AG04449 (cell line): ENCODE data around the gene FRRS1.

Experiments used
- CTCF ChIA-PET: fragments of 350-600 bp; formaldehyde crosslinking; extraction: SDS; loops from one replicate; lab custom pipeline; 2021; ENCODE audit warnings: antibody characterized with exemption; lab: Yijun Ruan, JAX
- POLR2A ChIA-PET: fragments of 400-600, 350-600 bp; formaldehyde crosslinking; extraction: SDS; loops from one replicate; lab custom pipeline; 2020; ENCODE audit warnings: antibody characterized with exemption, inconsistent platforms; lab: Yijun Ruan, JAX
- DNase-seq: peaks from one replicate; pipeline ENCODE4 v3.0.0-alpha.2; 2010; ENCODE audit warnings: low read depth, low spot score
- H3K4me3 ChIP-seq: 2 replicates; pipeline ENCODE4 v1.5.1; 2011; ENCODE audit warnings: low read depth, mild to moderate bottlenecking, control low read depth, low read length
- CTCF ChIP-seq: IDR thresholded peaks from one replicate; pipeline ENCODE4 v1.5.1; 2011; ENCODE audit warnings: mild to moderate bottlenecking, moderate library complexity, low read length, control low read depth, inconsistent platforms; ENCODE audit not compliant: insufficient read depth; ENCODE audit errors: missing control alignments

The FRRS1 gene

GRCh38 chr1:99661780-99662179 lies 104.7 kb downstream of the FRRS1 start:
- ChIA-PET CTCF (no interaction called here), POLR2A (no interaction called here)
- TF ChIP-seq CTCF, result no peak
- no peak overlapping the region for H3K4me3 ChIP-seq
- no peak for DNase-seq

- no peak overlapping the region for H3K4me3 ChIP-seq
- DNase-seq, result no peak
- TF ChIP-seq CTCF, result no peak
- POLR2A ChIA-PET, result interaction anchor here (0.6 kb wide), 1 partner anchor 99 kb away, joined by 3 read pairs; no protein-coding TSS in a partner anchor
- CTCF ChIA-PET, result interaction anchor here (0.8 to 2.1 kb wide), 3 partner anchors 9 to 179 kb away, joined by 3 to 6 read pairs (median 4); no protein-coding TSS in a partner anchor
These were observed 105.9 kb downstream of the FRRS1 start for GRCh38 chr1:99660496-99660895.

GRCh38 chr1:99659755-99660210 lies 106.7 kb downstream of the FRRS1 start:
- DNase-seq, result peak; percentile 24
- POLR2A ChIA-PET, result no interaction called here

More at GRCh38 chr1:99659755-99660210, 106.7 kb downstream of the FRRS1 start:
- no peak for TF ChIP-seq CTCF
- CTCF ChIA-PET, result interaction anchor here (1.4 to 2.1 kb wide), 3 partner anchors 9 to 178 kb away, joined by 4 to 6 read pairs (median 4); no protein-coding TSS in a partner anchor
- H3K4me3 ChIP-seq, result no peak overlapping the region
